Loucy (cell line): ENCODE measurements around the gene MT1H.

ENCODE experiments used
- H2AFZ ChIP-seq: fragments of 200-600 bp; sonication (generic); 2 replicates; pipeline ENCODE4 v1.6.0; 2016; ENCODE audit warnings: antibody characterized with exemption, mild to moderate bottlenecking, low read length, moderate library complexity
- H3F3A ChIP-seq: fragments of 200-600 bp; 2 replicates; pipeline ENCODE4 v1.6.0; 2016; ENCODE audit warnings: antibody characterized with exemption, low read depth, mild to moderate bottlenecking
- H3K27me3 ChIP-seq: fragments of 200-600 bp; sonication (generic); 2 replicates; pipeline ENCODE4 v1.6.1; 2014; ENCODE audit warnings: low read length, mild to moderate bottlenecking; ENCODE audit not compliant: insufficient read depth, poor library complexity, severe bottlenecking
- H3K36me3 ChIP-seq: fragments of 200-600 bp; sonication (generic); 2 replicates; pipeline ENCODE4 v1.6.1; 2016; ENCODE audit warnings: low read length; ENCODE audit not compliant: insufficient read depth
- H3K4me1 ChIP-seq: fragments of 200-600 bp; sonication (generic); 2 replicates; pipeline ENCODE4 v1.5.1; 2014; ENCODE audit warnings: low read length, mild to moderate bottlenecking; ENCODE audit not compliant: insufficient read depth, poor library complexity, severe bottlenecking
- H3K4me2 ChIP-seq: fragments of 200-600 bp; sonication (generic); 2 replicates; pipeline ENCODE4 v1.6.0; 2014; ENCODE audit warnings: antibody characterized with exemption, low read length, low read depth, mild to moderate bottlenecking; ENCODE audit not compliant: poor library complexity, severe bottlenecking
- H3K4me3 ChIP-seq: fragments of 200-600 bp; sonication (generic); 2 replicates; pipeline ENCODE4 v1.5.1; 2014; ENCODE audit warnings: low read length, mild to moderate bottlenecking, mixed read lengths; ENCODE audit not compliant: poor library complexity, severe bottlenecking
- H3K79me2 ChIP-seq: fragments of 200-600 bp; sonication (generic); 2 replicates; pipeline ENCODE4 v1.6.1; 2014; ENCODE audit warnings: low read length; ENCODE audit not compliant: insufficient read depth
- H3K9ac ChIP-seq: fragments of 200-600 bp; sonication (generic); 2 replicates; pipeline ENCODE4 v1.6.0; 2014; ENCODE audit warnings: mild to moderate bottlenecking, low read depth, low read length, moderate library complexity; ENCODE audit not compliant: poor library complexity, severe bottlenecking
- H3K9me2 ChIP-seq: fragments of 200-600 bp; sonication (generic); replicated peaks from 2 replicates; pipeline ENCODE4 v1.6.1; 2016; ENCODE audit warnings: low read depth, low read length, mixed read lengths
- H3K9me3 ChIP-seq: fragments of 200-600 bp; sonication (generic); 2 replicates; pipeline ENCODE4 v1.6.1; 2014; ENCODE audit warnings: mild to moderate bottlenecking, antibody characterized with exemption, low read length, low read depth; ENCODE audit not compliant: insufficient read depth
- H4K20me1 ChIP-seq: fragments of 200-600 bp; sonication (generic); 2 replicates; pipeline ENCODE4 v1.6.0; 2014; ENCODE audit warnings: antibody characterized with exemption, low read length, mild to moderate bottlenecking; ENCODE audit not compliant: insufficient read depth, poor library complexity, severe bottlenecking
- EZH2phosphoT487 ChIP-seq: fragments of 200-600 bp; IDR thresholded peaks from 2 replicates; pipeline ENCODE4 v1.6.1; 2018; ENCODE audit warnings: antibody characterized with exemption, mild to moderate bottlenecking, moderate library complexity, borderline replicate concordance
- TF ChIP-seq, protein P1 (sequence below): fragments of 200-600 bp; sonication (generic); conservative IDR thresholded peaks from 2 replicates; pipeline ENCODE4 v1.5.1; 2014; ENCODE audit warnings: mild to moderate bottlenecking, antibody characterized with exemption, low read length

Gene MT1H

DNA sequence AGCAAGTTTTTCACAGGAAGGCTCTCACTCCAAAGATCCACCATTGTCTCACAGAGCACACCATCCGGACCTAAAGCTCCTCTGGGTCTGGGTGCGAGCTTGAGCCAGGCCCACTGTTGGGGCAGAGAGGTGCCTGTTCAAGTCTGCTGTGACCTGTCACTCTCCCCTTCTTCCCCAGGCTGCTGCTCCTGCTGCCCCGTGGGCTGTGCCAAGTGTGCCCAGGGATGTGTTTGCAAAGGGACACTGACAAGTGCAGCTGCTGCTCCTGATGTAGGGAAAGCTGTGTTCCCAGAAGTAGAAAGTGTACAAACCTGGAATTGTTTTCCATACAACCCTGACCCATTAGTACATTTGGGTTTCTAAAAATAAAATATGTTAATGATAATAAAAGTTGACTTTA, 7.9 kb downstream of the MT1H start:
- Histone ChIP-seq H3K4me3 (no peak overlapping the region), H3K9ac (no peak overlapping the region), H3K4me1 (peaks cover 2% of the 10 kb centered on the region), H3K27me3 (no peaks in the 10 kb centered on the region), H3K9me3 (no peaks in the 10 kb centered on the region), H3K4me2 (no peak overlapping the region), H3K36me3 (no peaks in the 10 kb centered on the region), H2AFZ (no peak overlapping the region), H3K9me2 (no peaks in the 10 kb centered on the region), H3K79me2 (no peaks in the 10 kb centered on the region), H3F3A (no peaks in the 10 kb centered on the region), H4K20me1 (no peaks in the 10 kb centered on the region)
- TF ChIP-seq, protein P1, sequence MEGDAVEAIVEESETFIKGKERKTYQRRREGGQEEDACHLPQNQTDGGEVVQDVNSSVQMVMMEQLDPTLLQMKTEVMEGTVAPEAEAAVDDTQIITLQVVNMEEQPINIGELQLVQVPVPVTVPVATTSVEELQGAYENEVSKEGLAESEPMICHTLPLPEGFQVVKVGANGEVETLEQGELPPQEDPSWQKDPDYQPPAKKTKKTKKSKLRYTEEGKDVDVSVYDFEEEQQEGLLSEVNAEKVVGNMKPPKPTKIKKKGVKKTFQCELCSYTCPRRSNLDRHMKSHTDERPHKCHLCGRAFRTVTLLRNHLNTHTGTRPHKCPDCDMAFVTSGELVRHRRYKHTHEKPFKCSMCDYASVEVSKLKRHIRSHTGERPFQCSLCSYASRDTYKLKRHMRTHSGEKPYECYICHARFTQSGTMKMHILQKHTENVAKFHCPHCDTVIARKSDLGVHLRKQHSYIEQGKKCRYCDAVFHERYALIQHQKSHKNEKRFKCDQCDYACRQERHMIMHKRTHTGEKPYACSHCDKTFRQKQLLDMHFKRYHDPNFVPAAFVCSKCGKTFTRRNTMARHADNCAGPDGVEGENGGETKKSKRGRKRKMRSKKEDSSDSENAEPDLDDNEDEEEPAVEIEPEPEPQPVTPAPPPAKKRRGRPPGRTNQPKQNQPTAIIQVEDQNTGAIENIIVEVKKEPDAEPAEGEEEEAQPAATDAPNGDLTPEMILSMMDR = no peak
- no peak for TF ChIP-seq EZH2phosphoT487

DNA sequence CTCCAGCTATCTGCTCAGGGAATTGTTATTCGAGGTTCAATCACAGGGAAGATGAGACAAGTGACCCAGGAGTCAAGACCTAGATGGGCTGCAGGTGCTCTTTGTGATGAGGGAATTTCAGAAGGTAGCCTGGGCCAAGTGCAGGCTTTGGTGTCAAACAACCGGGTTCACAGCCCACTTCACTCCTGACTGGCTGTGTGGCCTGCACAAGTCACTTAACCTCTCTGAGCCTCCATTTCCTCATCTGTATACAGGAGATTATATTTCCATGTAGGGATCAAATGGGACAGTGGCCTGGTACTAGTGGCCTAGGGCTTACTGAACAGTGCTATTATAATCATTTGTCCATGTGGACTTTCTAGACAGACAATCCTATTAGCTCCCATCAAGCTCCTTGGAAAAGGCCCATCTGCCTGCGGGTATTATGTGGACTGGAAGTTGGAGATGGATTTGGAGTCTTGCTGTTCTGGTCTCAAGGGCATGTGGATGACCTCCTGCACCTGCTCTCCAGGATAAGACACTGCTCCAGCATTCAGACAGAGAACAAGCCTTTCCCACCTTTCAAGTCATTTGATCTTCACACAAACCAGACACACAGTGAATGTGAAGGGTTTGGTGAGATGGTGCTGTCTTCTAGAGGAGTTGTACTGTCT, 9.6 kb downstream of the MT1H start:
- no peaks in the 10 kb centered on the region for H3K36me3 ChIP-seq
- TF ChIP-seq EZH2phosphoT487 = no peak
- TF ChIP-seq, protein P1 = no peak
- no peaks in the 10 kb centered on the region for H3K9me2 ChIP-seq
- H3K27me3 ChIP-seq = no peaks in the 10 kb centered on the region
- no peak overlapping the region for H3K4me2 ChIP-seq
- H2AFZ ChIP-seq = no peak overlapping the region
- H3K4me1 ChIP-seq = peaks cover 10% of the 10 kb centered on the region
- H3K9me3 ChIP-seq = no peaks in the 10 kb centered on the region
- no peak overlapping the region for H3K9ac ChIP-seq
- no peak overlapping the region for H3K4me3 ChIP-seq
- no peaks in the 10 kb centered on the region for H3F3A ChIP-seq
- no peaks in the 10 kb centered on the region for H4K20me1 ChIP-seq
- H3K79me2 ChIP-seq = peaks cover 5% of the 10 kb centered on the region; the same call in 1 of the 2 replicates

DNA sequence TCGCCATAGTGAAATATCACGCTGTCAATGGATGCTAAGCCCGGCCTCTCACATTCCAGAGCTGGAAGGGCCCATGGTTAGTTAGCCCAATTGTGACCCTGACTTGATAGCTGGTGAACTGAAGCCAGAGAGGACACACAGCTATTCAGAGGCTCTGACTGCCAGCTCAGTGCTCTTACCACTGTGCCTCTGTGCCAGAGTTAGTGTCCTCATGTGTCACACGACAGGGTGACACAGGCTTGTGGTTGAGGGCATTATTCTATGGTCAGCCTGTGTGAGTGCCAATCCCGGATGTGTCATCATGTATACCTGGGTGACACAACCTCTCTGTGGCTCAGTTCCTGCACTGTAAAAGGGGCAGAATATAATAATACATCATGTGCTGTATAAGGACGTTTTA, 10.2 kb downstream of the MT1H start:
- H3K4me2 ChIP-seq = no peak overlapping the region

More for the DNA sequence above, 10.2 kb downstream of the MT1H start:
- no peaks in the 10 kb centered on the region for H3K9me2 ChIP-seq
- peaks cover 5% of the 10 kb centered on the region; the same call in 1 of the 2 replicates for H3K79me2 ChIP-seq
- H3K9me3 ChIP-seq = no peaks in the 10 kb centered on the region
- H3K4me1 ChIP-seq = peaks cover 10% of the 10 kb centered on the region
- H3F3A ChIP-seq = no peaks in the 10 kb centered on the region
- TF ChIP-seq EZH2phosphoT487 = no peak
- TF ChIP-seq, protein P1 = no peak
- H4K20me1 ChIP-seq = no peaks in the 10 kb centered on the region
- no peaks in the 10 kb centered on the region for H3K27me3 ChIP-seq
- no peaks in the 10 kb centered on the region for H3K36me3 ChIP-seq
- no peak overlapping the region for H2AFZ ChIP-seq
- H3K4me3 ChIP-seq = no peak overlapping the region
- no peak overlapping the region for H3K9ac ChIP-seq
